Measurements from ENCODE around the gene JCAD.
"Not testable (repeated sequence)": the region's sequence is repeated elsewhere in the genome, so short reads cannot be mapped to it uniquely, and the experiment has no call there.

Gene JCAD

GRCh38 chr10:29982997-29983648, 76.3 kb downstream of the JCAD start:
- no peak for DNase-seq (ENCODE audit: low read depth)

GRCh38 chr10:29981510-29981909, 77.9 kb downstream of the JCAD start:
- no peak for DNase-seq (ENCODE audit: low read depth)

GRCh38 chr10:29980084-29980483, 79.3 kb downstream of the JCAD start:
- DNase-seq (ENCODE audit: low read depth), result no peak

- DNase-seq (ENCODE audit: low read depth), result not testable (repeated sequence)
These were observed 80.0 kb downstream of the JCAD start for GRCh38 chr10:29979421-29979779.

- no peak for DNase-seq (ENCODE audit: low read depth)
These were observed 82.2 kb downstream of the JCAD start for GRCh38 chr10:29977171-29977570.

- DNase-seq (ENCODE audit: low read depth), result no peak
These were observed 83.3 kb downstream of the JCAD start for GRCh38 chr10:29976134-29976533.

- no peak for DNase-seq (ENCODE audit: low read depth)
These were observed 84.6 kb downstream of the JCAD start for GRCh38 chr10:29974773-29975172.

GRCh38 chr10:29973921-29974320, 85.5 kb downstream of the JCAD start:
- DNase-seq (ENCODE audit: low read depth), result no peak

GRCh38 chr10:29970576-29970975, 88.8 kb downstream of the JCAD start:
- no peak for DNase-seq (ENCODE audit: low read depth)

GRCh38 chr10:29970012-29970396, 89.4 kb downstream of the JCAD start:
- no peak for DNase-seq (ENCODE audit: low read depth)

GRCh38 chr10:29969255-29970011, 90.0 kb downstream of the JCAD start:
- DNase-seq (ENCODE audit: low read depth), result no peak

- DNase-seq (ENCODE audit: low read depth), result no peak
These were observed 90.8 kb downstream of the JCAD start for GRCh38 chr10:29968585-29968984.

- DNase-seq (ENCODE audit: low read depth), result no peak
These were observed 93.1 kb downstream of the JCAD start for GRCh38 chr10:29966269-29966668.

Data from ELR (cell line).